ENCODE results near the gene METTL26. TPM values are rescaled to one million over a fixed set of nuclear protein-coding genes. Genes with fewer than 3 reads are reported as not detected.

Gene METTL26
- total RNA-seq, 1 donor from 2014 or later: 224 TPM

DNA sequence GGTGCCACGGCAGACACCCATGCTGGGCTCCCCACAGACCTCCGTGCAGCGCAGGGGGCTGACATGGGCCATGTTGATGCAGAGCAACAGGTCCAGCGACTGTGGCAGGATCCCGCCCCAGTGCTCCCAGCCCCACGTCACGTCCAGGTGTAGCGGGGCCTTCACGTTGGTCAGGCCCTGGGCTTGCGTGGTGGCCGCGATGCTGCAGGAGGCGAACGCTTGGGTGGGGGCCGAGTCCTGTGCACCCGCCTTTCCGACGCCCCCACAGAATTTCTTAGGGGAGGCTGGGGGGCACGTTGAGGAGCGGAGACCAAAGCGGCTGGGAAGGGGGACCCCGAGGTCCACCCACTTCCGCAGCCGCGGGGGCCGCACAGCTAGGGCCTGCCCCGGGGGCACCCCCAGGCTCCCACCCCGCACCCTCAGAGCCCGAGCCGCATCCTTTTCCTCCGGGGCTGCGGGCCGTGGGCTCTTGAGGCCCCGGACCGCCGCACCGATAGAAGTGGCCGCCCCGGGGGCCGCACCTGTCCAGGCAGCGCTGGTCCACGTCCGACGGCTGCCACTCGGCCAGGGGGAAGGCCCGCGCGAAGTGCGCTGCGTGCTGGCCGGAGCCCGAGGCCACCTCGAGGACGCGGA lies 416 bp downstream of the METTL26 start:
- peak overlapping the region; percentile 81 for H3K4me3 ChIP-seq (ENCODE audit: low read depth, low read length)
- no peak for DNase-seq (ENCODE audit: low read depth)
- TF ChIP-seq CTCF (conservative IDR thresholded peaks at IDR 0.05; ENCODE audit: low read depth, low read length): no peak

- no peak for TF ChIP-seq CTCF (conservative IDR thresholded peaks at IDR 0.05; ENCODE audit: low read depth, low read length)
- peak overlapping the region; percentile 81 for H3K4me3 ChIP-seq (ENCODE audit: low read depth, low read length)
- DNase-seq (ENCODE audit: low read depth): no peak
Observed at GRCh38 chr16:634996-635395, 1.1 kb downstream of the METTL26 start.

DNA sequence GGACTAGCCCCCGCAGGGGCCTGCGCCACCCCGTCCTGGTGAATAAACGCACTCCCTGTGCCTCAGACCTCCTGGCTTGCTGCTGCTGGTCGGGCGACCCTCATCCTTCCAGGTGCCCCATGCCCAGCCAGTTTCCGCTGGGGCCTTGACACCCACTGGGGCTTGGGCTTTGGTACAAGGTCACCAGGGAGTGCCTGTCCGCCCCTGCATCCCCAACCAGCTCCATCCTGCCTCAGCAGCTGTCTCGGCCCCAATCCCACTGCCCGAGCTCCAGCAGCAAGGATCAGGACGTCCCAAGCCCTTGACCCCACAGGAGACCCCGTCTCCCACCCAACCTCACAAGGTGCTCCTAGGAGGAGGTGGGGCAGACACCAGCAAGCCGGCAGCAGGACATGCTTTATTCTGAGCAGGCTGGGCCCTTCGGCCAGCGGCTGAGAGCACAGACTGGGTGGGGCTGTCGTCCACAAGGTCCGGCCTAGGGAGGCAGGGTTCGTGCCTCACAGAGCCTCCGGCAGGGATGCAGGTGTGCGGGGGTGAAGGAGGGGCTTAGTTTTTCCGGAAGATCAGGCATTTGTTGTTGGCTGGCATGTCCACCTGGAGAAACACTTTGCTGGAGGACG lies 1.9 kb downstream of the METTL26 start:
- no peak for DNase-seq (ENCODE audit: low read depth)
- no peak for TF ChIP-seq CTCF (conservative IDR thresholded peaks at IDR 0.05; ENCODE audit: low read depth, low read length)
- H3K4me3 ChIP-seq (ENCODE audit: low read depth, low read length): no peak overlapping the region

DNA sequence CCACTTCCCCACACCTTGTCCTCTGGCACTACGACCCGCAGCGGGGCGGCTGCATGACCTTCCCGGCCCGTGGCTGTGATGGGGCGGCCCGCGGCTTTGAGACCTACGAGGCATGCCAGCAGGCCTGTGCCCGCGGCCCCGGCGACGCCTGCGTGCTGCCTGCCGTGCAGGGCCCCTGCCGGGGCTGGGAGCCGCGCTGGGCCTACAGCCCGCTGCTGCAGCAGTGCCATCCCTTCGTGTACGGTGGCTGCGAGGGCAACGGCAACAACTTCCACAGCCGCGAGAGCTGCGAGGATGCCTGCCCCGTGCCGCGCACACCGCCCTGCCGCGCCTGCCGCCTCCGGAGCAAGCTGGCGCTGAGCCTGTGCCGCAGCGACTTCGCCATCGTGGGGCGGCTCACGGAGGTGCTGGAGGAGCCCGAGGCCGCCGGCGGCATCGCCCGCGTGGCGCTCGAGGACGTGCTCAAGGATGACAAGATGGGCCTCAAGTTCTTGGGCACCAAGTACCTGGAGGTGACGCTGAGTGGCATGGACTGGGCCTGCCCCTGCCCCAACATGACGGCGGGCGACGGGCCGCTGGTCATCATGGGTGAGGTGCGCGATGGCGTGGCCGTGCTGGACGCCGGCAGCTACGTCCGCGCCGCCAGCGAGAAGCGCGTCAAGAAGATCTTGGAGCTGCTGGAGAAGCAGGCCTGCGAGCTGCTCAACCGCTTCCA lies 2.6 kb downstream of the METTL26 start:
- H3K4me3 ChIP-seq (ENCODE audit: low read depth, low read length): no peak overlapping the region
- no peak for TF ChIP-seq CTCF (conservative IDR thresholded peaks at IDR 0.05; ENCODE audit: low read depth, low read length)
- no peak for DNase-seq (ENCODE audit: low read depth)

- no peak for DNase-seq (ENCODE audit: low read depth)
- no peak overlapping the region for H3K4me3 ChIP-seq (ENCODE audit: low read depth, low read length)
- TF ChIP-seq CTCF (conservative IDR thresholded peaks at IDR 0.05; ENCODE audit: low read depth, low read length): no peak
Observed at GRCh38 chr16:632486-633335, 3.4 kb downstream of the METTL26 start.

GRCh38 chr16:631808-632358 lies 4.2 kb downstream of the METTL26 start:
- no peak overlapping the region for H3K4me3 ChIP-seq (ENCODE audit: low read depth, low read length)
- TF ChIP-seq CTCF (conservative IDR thresholded peaks at IDR 0.05; ENCODE audit: low read depth, low read length): no peak
- no peak for DNase-seq (ENCODE audit: low read depth)
